Thyroid gland (tissue), 4 donors: ENCODE measurements around the gene BCAS3.

Experiments used
- CTCF ChIP-seq, 6 experiments: fragments of 200-600 bp in 3 of 6; fragments of 450-650 bp in 3 of 6; sonication (generic) in 3 of 6; IDR thresholded peaks; one replicate each; pipeline ENCODE4 v1.5.1; 2016 to 2019; ENCODE audit warnings: antibody characterized with exemption in 6 of 6, mild to moderate bottlenecking in 2 of 6, inconsistent platforms in 1 of 6, moderate library complexity in 1 of 6
- POLR2A ChIP-seq, 2 donors: fragments of 450-650 bp; IDR thresholded peaks; one replicate each; pipeline ENCODE4 v1.6.1; 2017; ENCODE audit warnings: antibody characterized with exemption in 2 of 2, mild to moderate bottlenecking in 2 of 2, moderate library complexity in 1 of 2

- TF ChIP-seq CTCF (IDR thresholded peaks at IDR 0.05) = no peak
- no peak for TF ChIP-seq POLR2A (IDR thresholded peaks at IDR 0.05)
Measured at GRCh38 chr17:60752873-60753577, 75.4 kb downstream of the BCAS3 start.
